GM19043 (cell line): Measurements from ENCODE around the gene MFRP.

Experiments used
- ATAC-seq: cut with Tn5 transposase; IDR thresholded peaks from one replicate; pipeline ENCODE4 v1.9.1; 2021; ENCODE audit warnings: low read depth; ENCODE audit not compliant: unreplicated experiment

MFRP gene

GRCh38 chr11:119319136-119319699 is 27.3 kb downstream of the MFRP start:
- no peak for ATAC-seq

GRCh38 chr11:119318240-119319135 is 28.0 kb downstream of the MFRP start:
- no peak for ATAC-seq

GRCh38 chr11:119317592-119318239 is 28.8 kb downstream of the MFRP start:
- ATAC-seq: no peak

- no peak for ATAC-seq
These were observed 29.5 kb downstream of the MFRP start, which contains the start of gene MCAM for GRCh38 chr11:119316729-119317591. TSS of gene MCAM (minus strand) at chr11:119317130. CDS start at chr11:119317101, 29 bp downstream.

GRCh38 chr11:119316016-119316728 is 30.3 kb downstream of the MFRP start:
- no peak for ATAC-seq

GRCh38 chr11:119315131-119316015 is 31.1 kb downstream of the MFRP start:
- ATAC-seq: no peak

- ATAC-seq: no peak
These were observed 31.8 kb downstream of the MFRP start for GRCh38 chr11:119314726-119315125.

GRCh38 chr11:119310682-119311052 is 35.8 kb downstream of the MFRP start:
- ATAC-seq: no peak

- no peak for ATAC-seq
These were observed 36.4 kb downstream of the MFRP start for GRCh38 chr11:119309953-119310681.

- ATAC-seq: no peak
These were observed 37.1 kb downstream of the MFRP start for GRCh38 chr11:119309411-119309810.

GRCh38 chr11:119307974-119308373 is 38.5 kb downstream of the MFRP start:
- no peak for ATAC-seq

GRCh38 chr11:119307219-119307618 is 39.3 kb downstream of the MFRP start:
- ATAC-seq: no peak

- ATAC-seq: no peak
These were observed 40.1 kb downstream of the MFRP start for GRCh38 chr11:119306373-119306890.

GRCh38 chr11:119305556-119306372 is 40.7 kb downstream of the MFRP start:
- ATAC-seq: no peak

- ATAC-seq: no peak
These were observed 43.2 kb downstream of the MFRP start for GRCh38 chr11:119303227-119303718.

GRCh38 chr11:119300198-119300964 is 46.1 kb downstream of the MFRP start:
- no peak for ATAC-seq
